Caco-2 (cell line): ENCODE results near the gene MGP. TPM values are rescaled to one million over a fixed set of nuclear protein-coding genes. Genes with fewer than 3 reads are reported as not detected.

Experiments
- Bru-seq: library from RNA; stranded (reverse); fragments of 400-500 nt; gene quantifications from one replicate; lab custom pipeline; 2021; lab: Mats Ljungman, UMichigan
- BruChase-seq, 2 experiments: library from RNA; stranded (reverse); fragments of 400-500 nt; gene quantifications; one replicate each; lab custom pipeline; 2021; lab: Mats Ljungman, UMichigan
- BruUV-seq: library from RNA; stranded (reverse); fragments of 400-500 nt; replicated peaks from 2 replicates; lab custom pipeline; 2021; lab: Mats Ljungman, UMichigan
- CTCF ChIA-PET: fragments of 300-600 bp; sonication (Branson Sonifier 250); formaldehyde crosslinking; loops from one replicate; lab custom pipeline; 2022; ENCODE audit warnings: antibody characterized with exemption; lab: Charles Lee
- POLR2A ChIA-PET: fragments of 300-600 bp; sonication (Branson Sonifier 250); formaldehyde crosslinking; loops from one replicate; lab custom pipeline; 2022; ENCODE audit warnings: antibody characterized with exemption; lab: Charles Lee
- DNase-seq, 2 experiments: peaks; one replicate each; pipeline versions ENCODE4 v3.0.0 to v3.0.0-alpha.2; 2020 to 2022
- H3K27me3 ChIP-seq: replicated peaks from 2 replicates; pipeline ENCODE4 v1.6.0; 2011; ENCODE audit warnings: low read length; ENCODE audit not compliant: control insufficient read depth, insufficient read depth
- H3K36me3 ChIP-seq: 2 replicates; pipeline ENCODE4 v1.5.1; 2011; ENCODE audit warnings: low read length; ENCODE audit not compliant: control insufficient read depth, insufficient read depth
- H3K4me1 ChIP-seq: fragments of 250-450 bp; sonication (Bioruptor Pico); 2 replicates; pipeline ENCODE4 v1.5.1; 2020; ENCODE audit warnings: mild to moderate bottlenecking
- H3K4me3 ChIP-seq: 2 replicates; pipeline ENCODE4 v1.5.1; 2011; ENCODE audit warnings: low read depth, mild to moderate bottlenecking, control low read depth, low read length
- H3K9me3 ChIP-seq: fragments of 250-450 bp; sonication (Bioruptor Pico); 2 replicates; pipeline ENCODE4 v1.5.1; 2020; ENCODE audit warnings: mild to moderate bottlenecking, moderate library complexity
- H3K27ac Mint-ChIP-seq: one replicate; pipeline ENCODE4 v1.8.0; 2022; ENCODE audit warnings: mixed read lengths; ENCODE audit not compliant: unreplicated experiment
- H3K27me3 Mint-ChIP-seq: one replicate; pipeline ENCODE4 v1.8.0; 2022; ENCODE audit warnings: mixed read lengths; ENCODE audit not compliant: insufficient read depth, unreplicated experiment
- H3K36me3 Mint-ChIP-seq: one replicate; pipeline ENCODE4 v1.8.0; 2022; ENCODE audit warnings: mild to moderate bottlenecking, mixed read lengths; ENCODE audit not compliant: insufficient read depth, unreplicated experiment
- H3K4me1 Mint-ChIP-seq: one replicate; pipeline ENCODE4 v1.8.0; 2022; ENCODE audit warnings: low read depth, mixed read lengths; ENCODE audit not compliant: unreplicated experiment
- H3K4me3 Mint-ChIP-seq: one replicate; pipeline ENCODE4 v1.8.0; 2022; ENCODE audit warnings: mild to moderate bottlenecking, moderate library complexity, mixed read lengths; ENCODE audit not compliant: unreplicated experiment
- H3K9me3 Mint-ChIP-seq: one replicate; pipeline ENCODE4 v1.8.0; 2022; ENCODE audit warnings: mixed read lengths; ENCODE audit not compliant: unreplicated experiment
- intact Hi-C: fragments of 100-400 bp; cut with micrococcal nuclease; formaldehyde crosslinking; loops from one replicate; pipeline ENCODE4 v1.10.0; 2022; ENCODE audit not compliant: unreplicated experiment
- long read RNA-seq: library from polyadenylated mRNA; stranded (forward); transcript quantifications from one replicate; pipeline ENCODE4 v2.0.0, GENCODE V29; 2022
- total RNA-seq: library from RNA; stranded (reverse); gene quantifications from 2 replicates; pipeline ENCODE4 v1.2.3, GENCODE V29; 2022
- TF ChIP-seq, protein P1 (sequence below), 2 experiments: fragments of 200-600 bp in 1 of 2; IDR thresholded peaks; 1 replicate in 1 of 2; 2 replicates in 1 of 2; pipeline versions ENCODE4 v1.5.1 to v1.8.0; 2011 to 2022; ENCODE audit warnings: antibody characterized with exemption in 1 of 2, control low read depth in 1 of 2, inconsistent platforms in 1 of 2, low read depth in 1 of 2, low read length in 1 of 2, mild to moderate bottlenecking in 1 of 2, moderate library complexity in 1 of 2; ENCODE audit not compliant: insufficient read depth in 1 of 2, severe bottlenecking in 1 of 2, unreplicated experiment in 1 of 2

The MGP gene
- total RNA-seq (not detected in 2 replicates), Bru-seq, nascent RNA (not detected), BruChase-seq, experiment 1, labeled RNA remaining after a 2-hour chase (not detected), BruChase-seq, experiment 2, labeled RNA remaining after a 6-hour chase (percentile 13 among the genes with signal in this experiment)
- long read RNA-seq: 0 reads

DNA sequence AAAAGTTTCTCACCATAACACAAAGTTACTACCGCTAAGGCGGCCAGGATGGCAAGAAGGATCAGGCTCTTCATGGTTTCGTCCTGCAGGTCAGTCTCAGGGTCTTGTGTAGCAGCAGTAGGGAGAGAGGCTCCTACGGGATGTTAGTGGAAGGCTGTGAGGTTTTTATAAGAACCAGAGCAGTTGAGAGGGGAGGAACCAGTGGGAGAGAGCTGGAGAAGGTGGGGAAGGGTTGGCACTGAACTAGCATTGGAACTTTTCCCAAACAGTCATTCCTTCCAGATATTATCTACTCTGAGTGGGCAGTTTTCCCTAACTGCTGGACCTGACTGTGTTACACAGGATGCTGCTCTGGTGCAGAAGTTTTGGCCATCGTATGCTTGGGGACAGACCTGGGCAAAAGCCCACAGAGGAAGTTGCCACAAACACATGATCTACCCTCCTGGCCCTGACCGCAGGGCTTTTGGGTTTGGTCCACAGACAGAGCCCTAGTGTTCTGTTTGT is at the start of gene MGP:
Gene MGP, minus strand, starts transcription at position 137 of the 504 bp plus-strand sequence. Its CDS starts 63 bp downstream, at position 74.
- Mint-ChIP-seq H3K4me3 (no peak within 1 kb of the TSS), H3K9me3 (no peaks in the 10 kb centered on the region), H3K27me3 (peaks cover 16% of the 10 kb centered on the region), H3K4me1 (no peaks in the 10 kb centered on the region), H3K36me3 (no peaks in the 10 kb centered on the region), H3K27ac (no peak within 1 kb of the TSS)
- Histone ChIP-seq H3K27me3 (no peaks in the 10 kb centered on the region), H3K36me3 (no peaks in the 10 kb centered on the region), H3K9me3 (no peaks in the 10 kb centered on the region), H3K4me3 (no peak within 1 kb of the TSS), H3K4me1 (no peaks in the 10 kb centered on the region)
- BruUV-seq: no TSS peak
- TF ChIP-seq, protein P1, sequence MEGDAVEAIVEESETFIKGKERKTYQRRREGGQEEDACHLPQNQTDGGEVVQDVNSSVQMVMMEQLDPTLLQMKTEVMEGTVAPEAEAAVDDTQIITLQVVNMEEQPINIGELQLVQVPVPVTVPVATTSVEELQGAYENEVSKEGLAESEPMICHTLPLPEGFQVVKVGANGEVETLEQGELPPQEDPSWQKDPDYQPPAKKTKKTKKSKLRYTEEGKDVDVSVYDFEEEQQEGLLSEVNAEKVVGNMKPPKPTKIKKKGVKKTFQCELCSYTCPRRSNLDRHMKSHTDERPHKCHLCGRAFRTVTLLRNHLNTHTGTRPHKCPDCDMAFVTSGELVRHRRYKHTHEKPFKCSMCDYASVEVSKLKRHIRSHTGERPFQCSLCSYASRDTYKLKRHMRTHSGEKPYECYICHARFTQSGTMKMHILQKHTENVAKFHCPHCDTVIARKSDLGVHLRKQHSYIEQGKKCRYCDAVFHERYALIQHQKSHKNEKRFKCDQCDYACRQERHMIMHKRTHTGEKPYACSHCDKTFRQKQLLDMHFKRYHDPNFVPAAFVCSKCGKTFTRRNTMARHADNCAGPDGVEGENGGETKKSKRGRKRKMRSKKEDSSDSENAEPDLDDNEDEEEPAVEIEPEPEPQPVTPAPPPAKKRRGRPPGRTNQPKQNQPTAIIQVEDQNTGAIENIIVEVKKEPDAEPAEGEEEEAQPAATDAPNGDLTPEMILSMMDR (IDR thresholded peaks at IDR 0.05; ENCODE audit: insufficient read depth in 1 of 2, low read depth in 1 of 2, low read length in 1 of 2, severe bottlenecking in 1 of 2, unreplicated experiment in 1 of 2): no peak
- ChIA-PET POLR2A (no interaction called here), CTCF (no interaction called here)
- DNase-seq: no peak
- intact Hi-C loops: no loop called here

DNA sequence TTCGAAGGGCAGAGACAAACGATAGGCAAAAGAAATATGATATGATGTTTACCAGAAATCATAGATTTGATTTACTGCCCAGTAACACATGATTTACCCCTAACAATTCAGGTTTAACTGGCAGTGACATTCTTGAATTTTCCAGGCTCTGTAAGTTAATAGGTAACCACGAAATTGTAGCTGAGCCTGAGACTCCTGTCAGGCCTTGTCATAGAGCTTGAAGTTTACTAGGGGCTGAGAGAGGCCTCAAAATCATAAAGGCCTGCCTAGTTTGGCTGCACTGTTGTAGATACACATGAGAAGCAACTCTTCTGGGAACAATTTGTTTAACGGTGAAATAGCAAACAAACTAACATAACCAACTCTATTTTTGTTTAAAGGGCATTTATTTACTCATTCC is 49.4 kb upstream of the MGP start:
- H3K36me3 ChIP-seq: no peaks in the 10 kb centered on the region
- BruUV-seq: no TSS peak
- TF ChIP-seq, protein P1 (IDR thresholded peaks at IDR 0.05; ENCODE audit: insufficient read depth in 1 of 2, low read depth in 1 of 2, low read length in 1 of 2, severe bottlenecking in 1 of 2, unreplicated experiment in 1 of 2): no peak
- Mint-ChIP-seq H3K27ac (peak overlapping the region; percentile 33), H3K27me3 (no peaks in the 10 kb centered on the region), H3K9me3 (peaks cover 10% of the 10 kb centered on the region), H3K4me1 (peaks cover 36% of the 10 kb centered on the region), H3K4me3 (no peak overlapping the region), H3K36me3 (no peaks in the 10 kb centered on the region)
- peaks cover 46% of the 10 kb centered on the region for H3K4me1 ChIP-seq
- CTCF ChIA-PET: interaction anchor here (0.8 to 1.1 kb wide), 2 partner anchors 61 to 87 kb away, joined by 3 to 4 read pairs; no protein-coding TSS in a partner anchor
- H3K9me3 ChIP-seq: no peaks in the 10 kb centered on the region
- POLR2A ChIA-PET: no interaction called here
- intact Hi-C loops: loop anchor here (1.0 to 2.0 kb wide), 2 partner anchors 16 to 90 kb away; no protein-coding TSS in a partner anchor
- no peak overlapping the region for H3K4me3 ChIP-seq
- H3K27me3 ChIP-seq: no peaks in the 10 kb centered on the region
- peak; percentile 56 to 60 for DNase-seq

DNA sequence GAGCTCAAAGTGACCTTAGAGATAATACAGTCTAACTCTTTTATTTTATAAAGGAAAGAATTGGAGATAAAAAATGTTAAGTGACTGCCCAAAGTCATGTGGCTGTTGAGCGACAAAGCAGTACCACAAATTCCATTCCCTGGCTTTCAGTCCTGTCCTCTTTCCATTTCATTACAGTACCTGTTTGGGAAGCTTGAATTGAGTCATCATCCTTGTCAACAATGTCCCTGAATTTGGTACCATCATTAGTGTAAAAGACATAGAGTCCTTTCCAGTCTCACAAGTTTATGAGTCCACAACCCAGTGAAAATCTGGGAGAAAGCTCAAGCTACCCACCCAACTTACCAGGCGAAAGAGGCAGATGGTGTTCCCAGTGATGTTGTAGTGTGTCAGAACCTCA is 48.9 kb upstream of the MGP start:
- no peaks in the 10 kb centered on the region for H3K9me3 ChIP-seq
- H3K27ac Mint-ChIP-seq: peak overlapping the region; percentile 33
- peaks cover 36% of the 10 kb centered on the region for H3K4me1 Mint-ChIP-seq
- H3K36me3 ChIP-seq: no peaks in the 10 kb centered on the region
- H3K27me3 ChIP-seq: no peaks in the 10 kb centered on the region
- H3K4me3 Mint-ChIP-seq: no peak overlapping the region
- POLR2A ChIA-PET: no interaction called here
- H3K4me3 ChIP-seq: no peak overlapping the region
- intact Hi-C loops: loop anchor here (2.0 kb wide), 1 partner anchor 16 kb away; no protein-coding TSS in a partner anchor
- BruUV-seq: no TSS peak
- no peaks in the 10 kb centered on the region for H3K36me3 Mint-ChIP-seq
- no peak for DNase-seq
- H3K9me3 Mint-ChIP-seq: peaks cover 10% of the 10 kb centered on the region
- no peaks in the 10 kb centered on the region for H3K27me3 Mint-ChIP-seq
- CTCF ChIA-PET: interaction anchor here (0.8 to 1.1 kb wide), 2 partner anchors 61 to 86 kb away, joined by 3 to 4 read pairs; no protein-coding TSS in a partner anchor
- TF ChIP-seq, protein P1 (IDR thresholded peaks at IDR 0.05; ENCODE audit: insufficient read depth in 1 of 2, low read depth in 1 of 2, low read length in 1 of 2, severe bottlenecking in 1 of 2, unreplicated experiment in 1 of 2): no peak
- H3K4me1 ChIP-seq: peaks cover 49% of the 10 kb centered on the region
